HepG2 (cell line): ENCODE results near the gene METTL1. TPM values are rescaled to one million over a fixed set of nuclear protein-coding genes. Genes with fewer than 3 reads are reported as not detected.

ENCODE experiments used
- AHR ChIP-seq: IDR thresholded peaks from 2 replicates; pipeline ENCODE4 v1.6.1; 2018; ENCODE audit warnings: missing genetic modification reagents, missing compliant biosample characterization
- ARID2 ChIP-seq: sonication (generic); formaldehyde crosslinking; IDR thresholded peaks from 2 replicates; pipeline ENCODE4 v1.8.1; 2022; ENCODE audit warnings: mild to moderate bottlenecking, missing genetic modification reagents, borderline replicate concordance
- BORCS8-MEF2B ChIP-seq: sonication (generic); formaldehyde crosslinking; IDR thresholded peaks from 2 replicates; pipeline ENCODE4 v1.8.0; 2022; ENCODE audit warnings: mild to moderate bottlenecking, missing genetic modification reagents
- BRF2 ChIP-seq: sonication (generic); formaldehyde crosslinking; IDR thresholded peaks from 2 replicates; pipeline ENCODE4 v1.8.1; 2022; ENCODE audit warnings: mild to moderate bottlenecking, missing genetic modification reagents
- EP300 ChIP-seq, 3 experiments: sonication (generic) in 1 of 3; formaldehyde crosslinking in 1 of 3; IDR thresholded peaks; 2 replicates each; pipeline versions ENCODE4 v1.5.1 to v1.6.1; 2011 to 2020; ENCODE audit warnings: low read depth in 2 of 3, low read length in 2 of 3, borderline replicate concordance in 1 of 3, improper control_type of control experiment in 1 of 3, mild to moderate bottlenecking in 1 of 3, missing genetic modification reagents in 1 of 3, moderate library complexity in 1 of 3
- HNRNPK ChIP-seq: fragments of 200-400 bp; formaldehyde crosslinking; IDR thresholded peaks from 2 replicates; pipeline ENCODE4 v1.6.1; 2018; ENCODE audit warnings: low read length, low read depth, moderate library complexity, mild to moderate bottlenecking; ENCODE audit not compliant: poor library complexity, severe bottlenecking
- KMT2A ChIP-seq: sonication (generic); formaldehyde crosslinking; IDR thresholded peaks from 2 replicates; pipeline ENCODE4 v1.4.0; 2020; ENCODE audit warnings: missing genetic modification reagents
- PATZ1 ChIP-seq: sonication (generic); formaldehyde crosslinking; IDR thresholded peaks from 2 replicates; pipeline ENCODE4 v1.4.0; 2020; ENCODE audit warnings: missing genetic modification reagents
- POGK ChIP-seq: sonication (generic); formaldehyde crosslinking; conservative IDR thresholded peaks from 2 replicates; pipeline ENCODE4 v1.8.0; 2022; ENCODE audit warnings: mild to moderate bottlenecking, moderate library complexity, missing genetic modification reagents
- POLR2A ChIP-seq, 2 experiments: IDR thresholded peaks; 2 replicates each; pipeline ENCODE4 v1.6.1; 2011; ENCODE audit warnings: low read depth in 2 of 2, low read length in 2 of 2, mild to moderate bottlenecking in 1 of 2, moderate library complexity in 1 of 2; ENCODE audit not compliant: insufficient read depth in 1 of 2
- POLR2G ChIP-seq: fragments of 200-400 bp; formaldehyde crosslinking; IDR thresholded peaks from 2 replicates; pipeline ENCODE4 v1.6.1; 2018; ENCODE audit warnings: mild to moderate bottlenecking, low read depth, low read length, moderate library complexity
- RBM22 ChIP-seq: fragments of 200-400 bp; formaldehyde crosslinking; optimal IDR thresholded peaks from 2 replicates; pipeline ENCODE3; 2017; ENCODE audit warnings: mild to moderate bottlenecking, low read length, moderate library complexity
- SALL1 ChIP-seq: sonication (generic); formaldehyde crosslinking; IDR thresholded peaks from 2 replicates; pipeline ENCODE4 v1.8.0; 2022; ENCODE audit warnings: mild to moderate bottlenecking, missing genetic modification reagents
- TEAD3 ChIP-seq: optimal IDR thresholded peaks from 2 replicates; pipeline ENCODE3; 2016; ENCODE audit warnings: borderline replicate concordance
- ZFP36 ChIP-seq: fragments of 150-350 bp; IDR thresholded peaks from 2 replicates; pipeline ENCODE4 v1.6.1; 2018; ENCODE audit warnings: borderline replicate concordance, low read length, low read depth; ENCODE audit not compliant: partially characterized antibody
- ZNF382 ChIP-seq: sonication (generic); formaldehyde crosslinking; IDR thresholded peaks from 2 replicates; pipeline ENCODE4 v1.5.0; 2020; ENCODE audit warnings: missing genetic modification reagents, mild to moderate bottlenecking, borderline replicate concordance
- ZNF670 ChIP-seq: sonication (generic); formaldehyde crosslinking; IDR thresholded peaks from 2 replicates; pipeline ENCODE4 v1.8.0; 2022; ENCODE audit warnings: mild to moderate bottlenecking, missing genetic modification reagents, borderline replicate concordance
- polyA plus RNA-seq, 8 experiments: library from polyadenylated mRNA; depleted of rRNA in 3 of 8; stranded (reverse) in 7 of 8; unstranded in 1 of 8; fragments of >200 nt; fragmentation: Illumina TruSeq in 4 of 8; extraction: Trizol in 4 of 8; gene quantifications; 2 replicates each; pipeline versions ENCODE4 v1.2.1 to v1.2.3, GENCODE V29; 2011 to 2016; ENCODE audit warnings: low read depth in 4 of 8, missing spikeins in 1 of 8, mixed read lengths in 1 of 8; ENCODE audit not compliant: insufficient read depth in 1 of 8
- total RNA-seq, 5 experiments: library from RNA; depleted of rRNA; stranded (reverse); fragments of >200 nt; fragmentation: Illumina TruSeq; extraction: Trizol; gene quantifications; 2 replicates each; pipeline ENCODE4 v1.2.3, GENCODE V29; 2016; ENCODE audit warnings: low read depth in 1 of 5

The METTL1 gene
- total and polyA plus RNA-seq, 2 of the 13 experiments (the other 11 are each of a cell fraction or from before 2014, with no cell fraction given), result 34.7 to 36.9 TPM

- TF ChIP-seq KMT2A (CRISPR knock-in tag) (peak; percentile 42; the same call in 1 of the 2 replicates), AHR (CRISPR knock-in tag) (0 out of 2 replicates have a peak, but pooled peaks have one; percentile 38), POGK (CRISPR knock-in tag) (no peak), BORCS8-MEF2B (CRISPR knock-in tag) (peak; percentile 38; the same call in 1 of the 2 replicates), TEAD3 (CRISPR knock-in tag) (peak; percentile 59), POLR2A (IDR thresholded peaks at IDR 0.05; ENCODE audit: insufficient read depth in 1 of 2, low read depth in 2 of 2, low read length in 2 of 2) (peak in 1 of 2 experiments; percentile 49; a peak in 2 of 4 replicates), RBM22 (peak; percentile 83), SALL1 (CRISPR knock-in tag) (0 out of 2 replicates have a peak, but pooled peaks have one; percentile 2), ZNF382 (no peak), ARID2 (CRISPR knock-in tag) (0 out of 2 replicates have a peak, but pooled peaks have one; percentile 39), PATZ1 (CRISPR knock-in tag) (peak; percentile 2; the same call in 1 of the 2 replicates), POLR2G (peak; percentile 30; the same call in 1 of the 2 replicates), EP300 (IDR thresholded peaks at IDR 0.05; ENCODE audit: low read depth in 2 of 2, low read length in 2 of 2) (no peak), EP300 (CRISPR knock-in tag; IDR thresholded peaks at IDR 0.05; ENCODE audit: borderline replicate concordance) (0 out of 2 replicates have a peak, but pooled peaks have one; percentile 15), ZNF670 (CRISPR knock-in tag) (no peak), BRF2 (CRISPR knock-in tag) (0 out of 2 replicates have a peak, but pooled peaks have one; percentile 45), ZFP36 (no peak), HNRNPK (peak; percentile 6)
Measured at GRCh38 chr12:57745485-57745881, 26.4 kb downstream of the METTL1 start (continued).
